Fibroblast of peridontal ligament (primary cell): ENCODE results near the gene COL17A1.

Experiments used
- DNase-seq: peaks from one replicate; pipeline ENCODE4 v3.0.0-alpha.2; 2010; ENCODE audit errors: extremely low read depth

Gene COL17A1

DNA sequence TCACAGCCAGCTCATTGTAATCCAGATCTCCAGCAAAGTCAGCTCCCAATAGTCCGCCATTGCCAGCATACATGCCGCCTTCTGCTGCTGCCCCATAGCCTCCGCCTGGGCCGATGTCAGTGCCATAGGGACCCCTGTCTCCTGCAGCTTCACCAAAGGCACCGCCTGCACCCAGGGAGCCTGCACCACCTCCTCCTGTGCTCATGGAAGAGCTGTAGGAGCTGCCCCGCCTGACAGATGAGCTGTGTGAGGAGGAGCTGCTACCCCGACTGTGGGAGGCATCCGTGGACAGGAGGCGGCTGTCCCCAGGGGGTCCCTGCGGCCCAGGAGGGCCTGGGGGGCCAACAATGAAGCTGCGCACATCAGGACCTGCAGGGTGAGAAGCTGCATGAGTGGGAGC lies 51.7 kb downstream of the COL17A1 start:
- DNase-seq = no peak

DNA sequence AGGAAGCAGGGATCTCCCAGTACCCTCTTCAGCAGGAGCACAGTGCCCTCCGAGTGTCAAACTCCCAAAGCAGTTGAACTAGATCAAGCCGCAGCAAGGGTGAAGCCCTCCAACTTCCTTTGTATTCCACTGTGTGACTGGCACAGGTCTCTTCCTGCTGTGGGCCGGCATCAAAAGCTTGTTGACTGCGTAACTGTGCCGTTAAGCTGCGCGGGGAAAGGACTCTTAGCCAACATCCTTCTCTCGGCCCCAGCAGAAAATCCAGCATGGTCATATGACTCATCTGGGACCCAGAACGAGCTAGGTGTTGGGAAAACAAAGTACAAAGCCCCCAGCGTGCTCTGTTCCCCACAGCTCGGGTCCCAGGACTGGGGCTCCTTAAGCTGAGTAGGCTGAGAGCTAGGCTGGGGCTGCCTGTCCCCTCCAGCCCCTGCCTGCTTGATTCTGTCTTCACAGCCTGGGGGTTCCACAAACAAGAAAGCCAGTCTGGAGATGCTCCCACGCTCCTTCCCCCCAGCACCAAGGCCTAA lies 52.2 kb downstream of the COL17A1 start:
- DNase-seq = no peak

DNA sequence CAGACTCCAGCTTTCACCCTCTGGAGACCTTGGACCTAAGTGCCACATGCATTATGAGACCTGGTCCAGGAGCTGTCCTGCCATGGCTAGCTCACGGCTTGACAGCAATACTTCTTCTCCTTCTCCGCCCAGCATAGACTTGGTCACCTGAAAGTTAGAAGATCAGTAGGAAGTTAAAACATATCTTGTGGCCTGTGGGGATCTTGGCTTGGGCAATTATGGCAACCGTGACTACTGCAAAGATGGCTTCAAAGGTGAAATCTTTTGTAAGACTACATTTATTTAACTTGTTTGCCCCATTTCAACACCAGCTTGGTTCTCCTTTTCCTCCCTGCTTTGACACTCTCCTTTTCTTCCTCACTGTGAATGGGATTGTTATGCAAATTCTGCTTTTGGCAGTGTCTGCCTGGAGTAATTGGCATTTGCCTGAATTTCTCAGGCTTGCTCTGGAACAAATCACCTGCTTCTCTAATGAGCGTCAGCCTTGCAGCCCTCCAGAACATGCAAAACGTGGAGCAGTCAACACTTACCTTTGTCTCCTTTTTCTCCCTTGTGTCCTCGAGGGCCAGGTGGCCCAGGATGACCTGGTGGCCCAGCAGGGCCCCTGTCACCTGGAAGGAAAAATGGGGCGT lies 53.4 kb downstream of the COL17A1 start:
- DNase-seq = no peak

DNA sequence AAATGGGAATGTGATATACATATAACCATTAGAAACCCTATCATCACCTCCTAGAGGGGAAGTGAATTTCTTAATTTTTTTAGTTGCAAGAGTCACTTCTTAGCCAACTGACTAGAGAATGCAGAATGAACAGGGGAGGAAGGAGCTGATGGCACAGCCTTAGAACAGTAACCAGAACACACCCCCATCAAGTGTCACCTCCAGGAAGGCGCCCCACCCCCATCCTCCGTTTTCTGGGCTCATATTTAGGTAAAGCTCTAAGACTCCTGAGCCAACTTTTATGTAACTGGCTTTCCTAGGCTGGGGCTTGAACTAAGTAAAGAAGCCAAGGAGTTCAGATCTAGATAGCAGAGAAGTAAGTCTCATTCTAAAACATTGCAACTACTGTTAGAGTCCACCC lies 54.0 kb downstream of the COL17A1 start:
- DNase-seq = no peak

DNA sequence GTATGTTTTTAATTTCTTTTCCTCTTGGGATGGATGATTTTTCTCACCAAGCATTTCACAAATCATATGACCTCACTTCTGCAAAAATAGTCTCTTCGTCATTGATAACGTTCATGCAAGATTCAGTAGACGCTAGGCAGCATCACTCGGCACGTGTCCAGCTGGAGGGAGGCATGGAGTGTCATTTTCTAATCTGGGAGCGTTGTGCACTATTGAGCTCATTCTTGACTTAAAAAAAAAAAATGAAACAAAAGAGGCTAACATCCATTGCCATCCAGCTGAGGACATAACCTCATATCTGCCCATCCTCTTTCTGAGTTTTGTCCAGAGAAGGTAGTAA lies 56.2 kb downstream of the COL17A1 start:
- DNase-seq = no peak

DNA sequence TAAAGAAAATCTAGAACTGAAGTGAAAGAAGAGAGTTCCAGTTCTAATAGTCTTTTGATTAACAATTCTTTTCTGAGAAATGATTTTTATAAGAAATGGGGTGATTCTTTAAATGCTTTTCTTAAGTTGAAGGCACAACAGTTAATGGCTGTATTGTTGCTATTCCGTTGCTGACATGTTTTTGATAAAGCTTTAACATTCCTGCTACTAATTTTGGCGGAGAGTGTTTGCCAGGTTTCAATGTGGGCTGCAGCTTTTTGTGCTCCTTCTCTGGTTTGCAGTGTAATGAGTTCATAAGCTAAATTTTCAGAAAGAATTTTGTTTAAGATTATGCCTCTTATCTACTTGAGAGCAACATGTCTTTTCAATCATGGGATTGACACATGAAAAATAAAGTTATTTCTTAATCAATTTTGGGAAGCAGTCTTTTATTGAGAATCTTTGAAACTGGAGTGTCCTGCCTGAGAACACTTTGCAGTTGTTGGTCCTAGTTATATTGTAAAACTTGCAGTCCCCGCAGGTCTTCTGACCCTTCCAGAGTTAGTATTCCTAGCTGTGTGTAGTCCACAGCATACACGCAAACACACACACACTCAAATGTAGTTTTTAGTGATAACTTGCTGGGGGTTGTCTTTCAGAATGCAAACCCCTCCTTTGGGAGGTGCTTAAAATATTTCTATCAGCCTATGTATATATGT lies 56.7 kb downstream of the COL17A1 start:
- no peak for DNase-seq

DNA sequence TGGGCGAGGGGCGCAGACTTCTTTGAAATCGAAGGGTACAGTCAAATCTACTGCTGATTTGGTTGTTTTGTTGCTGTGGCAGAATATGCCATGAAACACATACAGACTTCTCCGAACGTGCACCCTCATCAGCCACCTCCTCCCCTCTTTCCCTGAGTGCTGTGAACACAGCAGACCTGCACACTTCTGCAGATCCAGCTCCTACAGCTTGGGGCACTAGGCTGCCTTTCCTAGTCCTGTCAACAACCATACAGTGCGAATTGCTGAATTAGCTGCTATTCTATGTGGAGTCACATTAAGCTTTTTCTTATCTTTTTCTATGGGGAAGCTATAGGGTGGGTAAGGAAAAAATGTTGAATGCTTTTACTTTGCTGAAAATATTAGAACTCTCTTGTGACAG lies 57.5 kb downstream of the COL17A1 start:
- DNase-seq = peak; percentile 6

DNA sequence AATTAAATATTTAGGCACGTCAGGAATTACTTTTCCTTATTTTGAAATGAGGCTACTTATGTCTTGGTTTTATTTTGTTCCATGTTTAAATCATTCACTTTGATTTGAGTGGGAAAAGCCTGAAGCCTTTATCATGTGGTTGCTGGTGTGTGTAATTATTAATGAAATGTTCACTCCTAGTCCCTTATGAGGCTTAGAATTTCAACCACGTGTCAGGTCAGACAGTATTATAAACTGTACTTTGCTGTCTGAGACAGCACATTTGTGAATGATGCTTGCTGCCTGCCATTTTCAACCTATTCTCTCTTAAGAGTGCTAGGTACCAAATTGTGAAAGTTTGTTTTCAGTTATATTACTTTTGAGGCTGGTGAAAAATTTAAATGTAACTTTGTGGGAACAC lies 58.9 kb downstream of the COL17A1 start:
- no peak for DNase-seq

DNA sequence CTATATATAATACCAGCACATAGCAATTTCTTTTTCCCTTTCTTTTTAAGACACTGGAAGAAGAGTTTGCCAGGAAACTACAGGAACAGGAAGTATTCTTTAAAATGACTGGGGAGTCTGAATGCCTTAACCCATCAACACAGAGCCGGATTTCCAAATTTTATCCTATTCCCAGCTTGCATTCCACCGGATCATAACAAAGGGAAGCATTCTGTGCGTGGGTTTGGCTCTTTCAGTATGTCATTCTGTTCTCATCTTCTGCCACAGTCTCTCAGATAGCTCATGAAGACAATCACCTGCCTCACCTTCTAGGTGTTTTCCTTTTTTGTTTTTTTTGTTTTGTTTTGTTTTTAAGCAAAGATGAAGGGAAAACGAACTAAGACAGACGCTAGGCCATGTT lies 60.2 kb downstream of the COL17A1 start:
- no peak for DNase-seq

DNA sequence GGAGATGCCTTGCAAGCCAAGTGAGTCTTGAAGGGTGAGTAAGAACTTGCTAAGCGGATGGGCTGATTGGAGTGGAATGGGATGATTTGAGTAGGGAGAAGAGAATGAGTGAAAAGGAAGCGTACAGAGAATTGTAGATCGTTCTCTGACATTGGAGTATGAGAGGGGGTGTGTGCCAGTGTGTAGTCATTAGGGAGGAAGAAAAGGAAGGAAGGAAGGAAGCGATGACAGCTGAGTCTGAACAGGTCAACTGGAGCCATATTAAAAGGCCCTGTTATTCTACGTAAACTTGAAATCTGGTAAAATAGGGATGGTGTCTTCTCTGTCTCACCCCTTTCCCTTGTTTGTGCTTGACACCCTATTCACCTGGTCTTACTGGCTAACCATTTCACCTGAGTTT lies 63.7 kb downstream of the COL17A1 start:
- DNase-seq = no peak

DNA sequence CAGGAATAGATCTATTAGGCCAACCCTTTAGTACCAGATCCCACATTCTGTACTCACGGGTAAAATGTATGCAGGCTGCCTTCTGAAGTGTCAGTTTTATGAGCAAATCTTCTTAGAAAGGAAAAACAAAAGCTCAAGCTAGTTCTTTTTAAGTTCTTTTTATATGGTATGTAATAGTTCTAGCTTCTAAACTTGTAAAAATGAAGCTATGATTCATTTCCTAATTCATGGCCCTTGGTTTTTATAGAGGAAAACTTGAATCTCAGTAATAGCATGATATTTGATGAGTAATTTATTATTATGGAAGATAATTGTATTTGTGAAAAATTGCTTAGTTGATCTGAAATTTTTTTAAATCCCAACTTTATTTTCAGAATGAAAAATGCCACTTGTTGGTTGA lies 64.4 kb downstream of the COL17A1 start:
- no peak for DNase-seq

DNA sequence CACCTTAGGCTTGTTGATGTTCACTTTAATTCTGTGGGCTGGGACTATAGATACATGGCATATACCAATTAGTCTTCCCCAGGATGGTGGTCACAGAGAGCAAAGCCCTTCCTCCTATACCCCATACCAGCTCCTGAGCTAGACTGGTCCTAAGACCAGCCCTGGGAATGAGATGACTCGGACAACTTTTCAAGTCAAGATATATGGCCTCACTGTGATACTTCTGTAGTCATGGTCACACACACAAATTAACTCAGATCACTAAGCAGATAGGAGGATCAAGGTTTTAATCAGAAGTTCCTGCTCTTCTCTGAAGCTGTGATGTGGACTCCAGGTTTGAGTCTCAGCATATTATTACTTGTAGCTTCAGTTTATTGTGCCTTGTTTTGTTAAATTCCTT lies 65.7 kb downstream of the COL17A1 start:
- DNase-seq = no peak

DNA sequence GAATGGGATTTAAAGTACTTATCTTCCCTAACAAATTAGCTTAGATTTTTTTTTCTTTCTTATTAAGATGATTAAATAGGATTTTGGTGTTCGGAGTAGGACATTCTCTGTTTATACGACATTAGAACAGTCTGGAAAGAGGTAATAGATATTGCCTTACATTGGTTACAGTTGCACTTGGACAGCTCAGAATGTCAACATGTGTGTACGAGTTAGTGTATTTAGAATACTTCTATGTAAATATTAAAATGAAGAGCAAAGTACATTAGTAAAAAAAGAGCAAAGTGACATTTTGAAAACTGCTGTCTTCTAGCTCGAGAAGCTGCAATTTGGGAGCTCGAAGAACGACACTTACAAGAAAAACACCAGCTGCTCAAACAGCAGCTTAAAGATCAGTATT lies 67.2 kb downstream of the COL17A1 start:
- no peak for DNase-seq

DNA sequence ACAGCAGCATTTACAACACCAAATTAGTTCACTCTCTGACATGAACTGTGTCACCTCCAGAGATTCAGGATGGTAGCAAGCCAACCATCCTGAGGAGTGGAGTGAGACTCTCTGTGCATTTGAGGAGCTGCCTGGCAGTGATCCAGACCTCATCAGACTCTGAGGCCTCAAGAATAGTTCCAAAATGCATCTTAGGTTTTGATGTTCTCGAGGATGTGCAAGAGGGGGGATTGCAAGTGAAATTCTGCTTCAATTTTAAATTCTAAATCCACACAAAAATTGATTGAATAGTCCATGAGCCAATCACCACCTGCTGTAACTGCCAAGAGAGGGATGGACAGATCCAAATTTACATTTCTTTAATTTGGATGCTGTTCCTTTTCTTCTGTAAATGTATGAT lies 69.0 kb downstream of the COL17A1 start:
- peak; percentile 15 for DNase-seq

DNA sequence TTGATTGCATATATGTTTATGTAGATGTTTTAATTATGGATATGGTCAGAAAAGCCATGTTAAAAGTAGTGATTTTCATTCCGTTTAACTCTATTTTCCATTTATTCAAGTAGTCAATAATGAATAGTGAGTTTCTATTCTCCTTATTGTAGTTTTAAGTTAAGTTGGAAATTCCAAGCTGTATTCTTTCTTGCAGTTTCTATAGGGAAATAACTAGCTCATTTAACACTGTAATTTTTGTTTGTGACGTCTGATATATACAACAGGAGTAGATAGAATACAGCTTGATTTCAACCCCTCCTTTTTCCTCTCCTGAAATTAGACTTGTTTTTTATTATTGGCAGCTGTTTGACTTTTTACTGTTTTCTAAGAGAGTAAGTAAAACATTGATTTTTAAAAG lies 71.5 kb downstream of the COL17A1 start:
- no peak for DNase-seq

DNA sequence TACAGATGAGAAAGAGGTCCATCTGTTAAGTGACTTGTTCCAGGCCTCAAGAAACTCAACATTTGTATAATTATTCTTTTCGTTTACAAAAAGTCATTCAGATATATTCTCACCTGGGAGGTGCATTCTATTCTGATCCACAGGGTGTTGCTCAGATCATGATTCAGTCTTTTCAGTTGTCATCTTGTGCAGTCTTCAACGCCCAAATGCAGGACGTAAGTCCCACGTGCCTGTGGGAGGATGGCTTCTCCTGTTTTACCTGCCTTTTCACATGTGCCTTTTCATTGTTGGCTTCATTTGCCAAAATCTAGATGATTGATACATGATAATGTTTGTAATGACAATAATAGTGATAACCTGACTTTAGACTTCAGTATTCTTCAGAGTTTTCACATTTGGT lies 72.2 kb downstream of the COL17A1 start:
- DNase-seq = no peak

DNA sequence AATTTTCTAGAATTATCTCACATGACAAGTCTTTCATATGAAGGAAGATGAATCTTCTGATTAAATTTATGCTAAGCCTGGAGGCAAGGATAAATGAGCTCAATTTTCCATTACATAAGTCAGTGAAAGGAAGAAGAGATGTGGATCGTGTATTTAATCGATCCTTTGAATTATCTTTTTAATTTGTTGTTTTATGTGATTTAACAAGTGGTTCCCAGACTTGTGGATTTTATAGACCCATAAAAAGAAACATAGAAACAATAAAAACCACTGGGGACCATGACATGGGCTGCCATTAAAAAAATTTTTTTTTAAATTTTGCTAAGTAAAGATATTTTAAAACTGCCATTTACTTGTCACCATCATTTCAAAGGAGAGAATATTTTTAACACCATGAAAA lies 73.8 kb downstream of the COL17A1 start:
- DNase-seq = no peak

DNA sequence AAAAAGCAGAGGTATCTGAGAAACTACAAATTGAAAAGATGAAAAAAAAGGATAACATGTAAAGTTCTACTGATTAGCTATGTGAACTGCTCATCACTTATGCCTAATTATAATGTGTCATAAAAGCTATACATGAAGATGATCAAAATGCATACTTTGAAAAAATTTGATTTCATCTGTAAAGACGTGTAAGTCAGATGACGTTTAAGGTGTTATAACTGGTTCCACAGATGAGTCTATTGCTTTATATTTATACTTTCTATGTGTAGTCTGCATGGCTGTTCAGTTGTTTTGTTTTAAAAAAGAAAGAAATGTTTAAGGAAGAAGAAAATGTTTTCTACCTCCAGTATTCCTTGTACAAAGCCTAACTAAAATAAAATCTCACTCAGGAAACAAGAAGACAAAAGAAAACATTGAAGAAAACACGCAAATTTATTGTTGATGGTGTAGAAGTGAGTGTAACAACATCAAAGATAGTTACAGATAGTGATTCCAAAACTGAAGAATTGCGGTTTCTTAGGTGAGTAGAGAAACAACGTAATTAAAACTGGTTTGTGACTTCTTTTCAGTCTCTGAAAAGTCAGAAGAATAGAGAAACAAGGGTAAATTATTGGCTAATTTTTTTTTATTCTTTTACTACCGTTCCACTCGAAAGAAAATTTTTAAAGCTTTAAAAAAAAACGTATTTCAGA lies 80.4 kb downstream of the COL17A1 start:
- DNase-seq = no peak

DNA sequence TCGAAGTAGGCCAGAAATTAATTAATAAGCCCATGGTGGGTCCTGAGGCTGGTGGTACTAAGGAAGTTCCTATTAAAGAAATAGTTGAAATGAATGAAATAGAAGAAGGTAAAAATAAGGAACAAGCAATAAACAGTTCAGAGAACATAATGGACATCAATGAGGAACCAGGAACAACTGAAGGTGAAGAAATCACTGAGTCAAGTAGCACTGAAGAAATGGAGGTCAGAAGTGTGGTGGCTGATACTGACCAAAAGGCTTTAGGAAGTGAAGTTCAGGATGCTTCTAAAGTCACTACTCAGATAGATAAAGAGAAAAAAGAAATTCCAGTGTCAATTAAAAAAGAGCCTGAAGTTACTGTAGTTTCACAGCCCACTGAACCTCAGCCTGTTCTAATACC lies 82.8 kb downstream of the COL17A1 start:
- no peak for DNase-seq

DNA sequence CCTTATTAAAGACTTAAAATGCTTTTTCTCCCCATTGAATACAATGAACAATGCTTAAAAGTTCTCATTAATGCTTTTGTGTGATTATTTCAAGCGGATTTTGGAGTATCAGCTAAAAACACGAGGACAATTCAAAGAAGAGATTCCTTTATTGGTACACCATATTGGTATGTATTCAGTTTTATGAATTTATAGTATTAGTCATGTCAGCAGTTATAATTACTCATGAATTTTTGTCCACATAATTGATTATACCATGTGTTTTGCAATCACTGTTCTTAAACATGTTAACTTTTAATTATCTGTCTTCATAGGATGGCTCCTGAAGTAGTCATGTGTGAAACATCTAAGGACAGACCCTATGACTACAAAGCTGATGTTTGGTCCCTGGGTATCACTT lies 86.9 kb downstream of the COL17A1 start:
- DNase-seq = no peak

DNA sequence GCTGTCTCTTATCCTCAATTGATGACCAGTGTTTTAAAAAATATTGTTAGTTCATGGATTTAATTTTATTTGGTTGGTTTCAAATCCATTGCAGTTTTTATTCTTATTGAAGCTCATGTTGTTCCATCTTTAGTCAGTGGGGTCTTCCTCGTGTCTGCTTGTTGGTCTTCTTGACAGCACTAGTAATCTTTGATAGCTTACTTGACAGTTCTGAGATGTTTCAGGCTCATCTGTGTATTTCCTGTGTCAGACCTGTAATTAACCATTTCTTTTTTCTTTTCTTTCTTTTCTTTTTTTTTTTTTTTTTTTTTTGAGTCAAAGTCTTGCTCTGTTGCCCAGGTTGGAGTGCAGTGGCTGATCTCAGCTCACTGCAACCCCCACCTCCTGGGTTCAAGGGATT lies 90.5 kb downstream of the COL17A1 start:
- DNase-seq = no peak

DNA sequence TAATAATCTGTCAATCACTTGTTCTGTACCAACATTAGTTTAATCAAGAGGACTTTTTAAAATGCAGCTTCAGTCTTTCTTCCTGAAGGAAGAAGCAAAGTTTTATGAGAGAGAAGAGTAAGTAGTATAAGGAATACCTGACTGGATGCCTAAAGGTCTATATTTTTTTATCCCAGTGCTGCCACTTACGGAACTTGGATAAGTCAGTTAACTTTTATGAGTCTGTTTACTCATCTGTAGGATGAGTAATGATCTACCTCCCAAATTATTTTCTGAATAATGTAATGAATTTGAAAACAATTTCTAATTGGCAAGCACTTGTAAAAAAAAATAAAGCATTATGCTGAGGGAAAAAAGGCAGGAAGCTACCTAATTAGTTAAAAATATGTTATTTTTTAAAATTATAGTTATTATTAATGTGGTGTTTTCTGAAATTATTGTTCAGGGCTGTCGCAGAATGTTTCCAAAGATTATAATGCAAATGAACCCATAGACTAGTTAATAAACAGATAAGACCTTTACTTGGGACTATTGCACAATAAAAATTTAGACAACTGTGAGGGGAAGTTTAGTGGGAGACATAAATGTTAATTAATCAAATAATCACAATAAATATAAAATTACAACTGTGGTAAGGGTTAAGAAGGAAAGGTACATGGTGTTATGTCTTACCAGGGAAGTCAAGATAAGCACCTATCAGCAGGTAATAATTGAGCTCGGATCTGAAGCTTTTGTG lies 94.1 kb downstream of the COL17A1 start:
- no peak for DNase-seq

DNA sequence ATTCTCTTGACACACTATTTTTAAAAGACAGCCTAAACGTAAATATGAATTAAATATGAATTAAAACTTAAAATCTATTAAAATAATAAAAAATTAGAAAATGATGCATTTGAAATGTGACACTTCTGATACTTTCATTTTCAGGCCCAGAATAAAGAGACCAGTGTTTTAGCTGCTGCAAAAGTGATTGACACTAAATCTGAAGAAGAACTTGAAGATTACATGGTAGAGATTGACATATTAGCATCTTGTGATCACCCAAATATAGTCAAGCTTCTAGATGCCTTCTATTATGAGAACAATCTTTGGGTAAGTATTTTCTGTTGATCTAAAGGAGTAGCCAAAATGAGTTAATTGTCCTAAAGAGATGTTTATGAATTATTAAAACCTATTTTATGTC lies 95.1 kb downstream of the COL17A1 start:
- DNase-seq = no peak
